Smooth muscle cell (in vitro differentiated cells): ENCODE measurements around the gene DNAJC15. TPM values are rescaled to one million over a fixed set of nuclear protein-coding genes. Genes with fewer than 3 reads are reported as not detected.

Experiments used
- DNase-seq: peaks from one replicate; lab custom pipeline; 2025; ENCODE audit not compliant: unreplicated experiment; lab: John Stamatoyannopoulos, UW
- H2AFZ ChIP-seq: fragments of 200-600 bp; sonication (generic); 2 replicates; pipeline ENCODE4 v1.6.0; 2016; ENCODE audit warnings: antibody characterized with exemption, low read depth, mild to moderate bottlenecking
- H3F3A ChIP-seq: fragments of 200-600 bp; sonication (generic); 2 replicates; pipeline ENCODE4 v1.6.0; 2017; ENCODE audit warnings: antibody characterized with exemption, low read depth
- H3K27ac ChIP-seq: fragments of 200-600 bp; sonication (generic); 2 replicates; pipeline ENCODE4 v1.5.1; 2016; ENCODE audit warnings: low read depth, mild to moderate bottlenecking
- H3K27me3 ChIP-seq: fragments of 200-600 bp; sonication (generic); 2 replicates; pipeline ENCODE4 v1.6.1; 2016; ENCODE audit warnings: low read depth, mild to moderate bottlenecking
- H3K36me3 ChIP-seq: fragments of 200-600 bp; sonication (generic); 2 replicates; pipeline ENCODE4 v1.5.1; 2016; ENCODE audit warnings: low read depth
- H3K4me1 ChIP-seq: fragments of 200-600 bp; sonication (generic); 2 replicates; pipeline ENCODE4 v1.5.1; 2016; ENCODE audit warnings: low read depth
- H3K4me2 ChIP-seq: fragments of 200-600 bp; sonication (generic); 2 replicates; pipeline ENCODE4 v1.6.0; 2016; ENCODE audit warnings: mild to moderate bottlenecking
- H3K4me3 ChIP-seq: fragments of 200-600 bp; sonication (generic); 2 replicates; pipeline ENCODE4 v1.5.1; 2016; ENCODE audit warnings: mild to moderate bottlenecking
- H3K79me2 ChIP-seq: fragments of 200-600 bp; sonication (generic); 2 replicates; pipeline ENCODE4 v1.6.0; 2016; ENCODE audit warnings: low read depth, mild to moderate bottlenecking
- H3K9ac ChIP-seq: fragments of 200-600 bp; sonication (generic); 2 replicates; pipeline ENCODE4 v1.6.0; 2016; ENCODE audit warnings: low read depth
- H3K9me3 ChIP-seq: fragments of 200-600 bp; sonication (generic); replicated peaks from 2 replicates; pipeline ENCODE4 v1.5.1; 2016; ENCODE audit warnings: low read depth
- H4K20me1 ChIP-seq: fragments of 200-600 bp; sonication (generic); 2 replicates; pipeline ENCODE4 v1.6.0; 2016; ENCODE audit warnings: low read depth
- WGBS: methylation state at CpG from one replicate; pipeline ENCODE4 v1.1.7; 2016; ENCODE audit warnings: low lambda C conversion rate; 5-methylcytosine and 5-hydroxymethylcytosine counted together
- polyA plus RNA-seq: library from polyadenylated mRNA; unstranded; fragments of >200 nt; fragmentation: Nextera tagmentation; extraction: Ambion mirVana; gene quantifications from 2 replicates; pipeline ENCODE4 v1.2.1, GENCODE V29; 2016
- total RNA-seq: library from RNA; depleted of rRNA; stranded (reverse); fragments of >200 nt; gene quantifications from 2 replicates; pipeline ENCODE4 v1.2.3, GENCODE V29; 2014
- TF ChIP-seq, protein P1 (sequence below): fragments of 200-600 bp; sonication (generic); IDR thresholded peaks from 2 replicates; pipeline ENCODE4 v1.5.1; 2017; ENCODE audit warnings: borderline replicate concordance, mild to moderate bottlenecking, antibody characterized with exemption; ENCODE audit not compliant: insufficient read depth, poor library complexity, severe bottlenecking

DNAJC15 gene
- total and polyA plus RNA-seq, 2 experiments from 2014 or later: 4.4 to 6.9 TPM

DNA sequence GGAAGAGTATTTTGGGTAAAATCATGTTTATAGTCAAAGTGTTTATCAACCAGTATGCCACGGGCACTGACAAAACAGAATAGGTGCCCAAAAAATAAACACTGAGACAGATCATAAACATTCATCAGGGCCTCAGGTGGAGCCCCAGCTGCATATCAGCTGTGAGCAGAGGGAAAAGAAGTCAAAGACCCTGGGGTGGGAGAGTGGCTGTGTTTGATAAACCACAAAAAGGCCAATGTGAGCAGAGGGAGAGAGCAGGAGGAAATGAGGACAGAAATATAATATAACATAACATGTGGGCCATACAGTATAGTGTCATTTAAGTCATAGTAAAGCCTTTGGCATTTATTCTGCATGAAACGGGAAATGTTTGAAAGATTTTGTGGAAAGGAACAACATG, 21.4 kb upstream of the DNAJC15 start:
- H3K9ac ChIP-seq: no peak overlapping the region
- no peak overlapping the region for H3K4me2 ChIP-seq
- 95% methylated on average over 2 of the region's 2 CpGs for WGBS
- H3K27me3 ChIP-seq: no peaks in the 10 kb centered on the region
- H3K9me3 ChIP-seq: no peaks in the 10 kb centered on the region
- TF ChIP-seq, protein P1, sequence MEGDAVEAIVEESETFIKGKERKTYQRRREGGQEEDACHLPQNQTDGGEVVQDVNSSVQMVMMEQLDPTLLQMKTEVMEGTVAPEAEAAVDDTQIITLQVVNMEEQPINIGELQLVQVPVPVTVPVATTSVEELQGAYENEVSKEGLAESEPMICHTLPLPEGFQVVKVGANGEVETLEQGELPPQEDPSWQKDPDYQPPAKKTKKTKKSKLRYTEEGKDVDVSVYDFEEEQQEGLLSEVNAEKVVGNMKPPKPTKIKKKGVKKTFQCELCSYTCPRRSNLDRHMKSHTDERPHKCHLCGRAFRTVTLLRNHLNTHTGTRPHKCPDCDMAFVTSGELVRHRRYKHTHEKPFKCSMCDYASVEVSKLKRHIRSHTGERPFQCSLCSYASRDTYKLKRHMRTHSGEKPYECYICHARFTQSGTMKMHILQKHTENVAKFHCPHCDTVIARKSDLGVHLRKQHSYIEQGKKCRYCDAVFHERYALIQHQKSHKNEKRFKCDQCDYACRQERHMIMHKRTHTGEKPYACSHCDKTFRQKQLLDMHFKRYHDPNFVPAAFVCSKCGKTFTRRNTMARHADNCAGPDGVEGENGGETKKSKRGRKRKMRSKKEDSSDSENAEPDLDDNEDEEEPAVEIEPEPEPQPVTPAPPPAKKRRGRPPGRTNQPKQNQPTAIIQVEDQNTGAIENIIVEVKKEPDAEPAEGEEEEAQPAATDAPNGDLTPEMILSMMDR: no peak
- H3K27ac ChIP-seq: no peak overlapping the region
- no peak for DNase-seq
- no peaks in the 10 kb centered on the region for H3K79me2 ChIP-seq
- H3K36me3 ChIP-seq: no peaks in the 10 kb centered on the region
- H4K20me1 ChIP-seq: no peaks in the 10 kb centered on the region
- H2AFZ ChIP-seq: no peak overlapping the region
- H3F3A ChIP-seq: no peaks in the 10 kb centered on the region
- peaks cover 6% of the 10 kb centered on the region for H3K4me1 ChIP-seq
- no peak overlapping the region for H3K4me3 ChIP-seq

DNA sequence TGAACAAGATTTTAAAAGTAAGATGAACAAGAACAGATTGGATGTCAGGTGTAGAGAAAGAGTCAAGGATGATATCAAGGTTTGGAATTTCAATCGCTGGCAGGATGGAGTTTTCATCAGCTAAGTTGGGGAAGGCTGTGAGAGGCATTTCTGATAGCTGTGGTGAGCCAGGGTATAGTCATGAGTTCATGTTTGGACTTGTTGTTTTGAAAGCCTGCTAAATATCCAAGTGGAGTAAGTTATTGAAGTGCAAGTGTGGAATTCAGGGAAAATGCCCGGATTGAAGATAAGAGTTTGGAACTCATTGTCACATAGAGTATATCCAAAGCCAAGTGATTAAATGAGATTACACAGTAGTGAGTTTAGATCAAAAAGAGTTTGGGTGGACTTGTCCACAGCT, 20.4 kb upstream of the DNAJC15 start:
- Histone ChIP-seq H3K27me3 (no peaks in the 10 kb centered on the region), H2AFZ (no peak overlapping the region), H3K36me3 (no peaks in the 10 kb centered on the region), H3K79me2 (no peaks in the 10 kb centered on the region), H3F3A (no peaks in the 10 kb centered on the region), H3K9ac (no peak overlapping the region), H3K4me1 (peaks cover 9% of the 10 kb centered on the region), H3K4me2 (no peak overlapping the region), H3K27ac (peak overlapping the region; percentile 60), H3K9me3 (no peaks in the 10 kb centered on the region), H4K20me1 (no peaks in the 10 kb centered on the region), H3K4me3 (no peak overlapping the region)
- no peak for DNase-seq
- TF ChIP-seq, protein P1: no peak
- 59% methylated on average over 2 of the region's 2 CpGs for WGBS

DNA sequence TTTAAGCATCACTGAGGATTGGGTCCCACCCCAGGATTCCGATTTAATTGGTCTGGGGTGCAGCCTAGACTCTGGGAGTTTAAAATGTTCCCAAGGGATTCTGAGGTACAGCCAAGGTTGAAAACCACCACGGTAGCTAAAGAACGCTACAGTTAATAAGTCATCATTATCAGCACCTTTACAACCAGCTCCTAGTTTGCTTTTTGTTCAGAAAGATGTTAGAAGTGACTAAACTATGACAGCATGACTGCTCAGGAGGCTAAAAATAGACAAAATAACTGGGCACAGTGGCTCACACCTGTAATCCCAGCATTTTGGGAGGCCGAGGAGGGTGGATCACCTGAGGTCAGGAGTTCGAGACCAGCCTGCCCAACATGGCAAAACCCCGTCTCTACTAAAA, 19.7 kb upstream of the DNAJC15 start:
- no peaks in the 10 kb centered on the region for H3K79me2 ChIP-seq
- TF ChIP-seq, protein P1: no peak

DNA sequence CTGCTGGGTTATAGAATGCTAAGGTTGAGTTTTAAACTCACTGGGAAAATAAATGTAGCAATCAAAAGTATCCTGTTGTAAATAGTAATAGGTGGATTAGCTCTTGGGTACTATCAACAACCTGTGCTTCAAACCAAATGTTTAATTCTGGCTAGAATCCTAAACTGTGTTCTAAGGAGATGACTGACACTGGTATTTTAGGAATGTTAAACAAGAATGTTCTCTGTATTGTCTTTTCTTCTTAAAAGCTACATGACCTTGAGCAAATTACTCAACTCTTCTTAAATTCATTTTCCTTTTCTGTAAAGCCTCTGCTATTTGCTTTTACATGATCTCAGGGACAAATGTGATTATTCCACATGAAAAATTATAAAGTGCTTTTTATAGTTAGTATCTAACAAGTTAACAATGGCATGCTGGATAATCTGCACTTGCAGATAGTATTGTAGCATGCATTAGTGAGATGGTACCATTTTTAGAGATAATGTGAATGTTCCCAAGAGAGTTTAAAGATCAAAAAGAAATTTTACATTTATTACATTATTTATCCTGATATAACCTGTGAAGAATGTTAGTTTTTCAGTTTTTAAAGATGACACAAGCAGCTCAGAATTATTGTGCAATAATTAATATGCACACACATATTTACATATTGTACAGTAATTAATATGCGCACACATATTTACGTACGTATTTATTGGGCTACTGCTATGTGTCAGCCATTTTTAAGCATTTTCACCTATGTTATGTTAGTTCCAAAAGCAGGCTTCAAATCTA, 17.7 kb upstream of the DNAJC15 start:
- no peak for DNase-seq
- H3K27ac ChIP-seq: no peak overlapping the region
- WGBS: 93% methylated on average over 3 of the region's 3 CpGs

More for the DNA sequence above, 19.7 kb upstream of the DNAJC15 start:
- H3K4me2 ChIP-seq: no peak overlapping the region
- H3K4me3 ChIP-seq: no peak overlapping the region
- H3K9me3 ChIP-seq: no peaks in the 10 kb centered on the region
- DNase-seq: no peak
- H3F3A ChIP-seq: no peaks in the 10 kb centered on the region
- H3K9ac ChIP-seq: no peak overlapping the region
- H3K27ac ChIP-seq: peak overlapping the region; percentile 60
- WGBS: 86% methylated on average over 6 of the region's 6 CpGs
- no peaks in the 10 kb centered on the region for H4K20me1 ChIP-seq
- H3K4me1 ChIP-seq: peaks cover 9% of the 10 kb centered on the region
- H2AFZ ChIP-seq: no peak overlapping the region
- no peaks in the 10 kb centered on the region for H3K27me3 ChIP-seq
- H3K36me3 ChIP-seq: no peaks in the 10 kb centered on the region

More for the DNA sequence above, 17.7 kb upstream of the DNAJC15 start:
- Histone ChIP-seq H3K9me3 (no peaks in the 10 kb centered on the region), H2AFZ (no peak overlapping the region), H3K27me3 (no peaks in the 10 kb centered on the region), H3K4me1 (peaks cover 9% of the 10 kb centered on the region), H3K9ac (no peak overlapping the region), H3K4me2 (no peak overlapping the region), H3F3A (no peaks in the 10 kb centered on the region), H3K36me3 (no peaks in the 10 kb centered on the region), H3K4me3 (no peak overlapping the region), H4K20me1 (no peaks in the 10 kb centered on the region), H3K79me2 (no peaks in the 10 kb centered on the region)
- TF ChIP-seq, protein P1: no peak
